Pancreas (tissue), 10 donors: Measurements from ENCODE around the gene PRDM16. TPM values are rescaled to one million over a fixed set of nuclear protein-coding genes. Genes with fewer than 3 reads are reported as not detected.
A peak's percentile ranks its signal among the peaks of the same experiment; 100 is the strongest.

Source experiments
- ATAC-seq, 4 donors: fragments of 200-7000 bp; cut with Tn5 transposase; one replicate each; pipeline versions ENCODE4 v1.8.0 to v1.9.1; 2020; ENCODE audit warnings: mild to moderate bottlenecking in 4 of 4, moderate library complexity in 4 of 4
- DNase-seq, 6 donors: peaks; one replicate each; pipeline ENCODE4 v3.0.0-alpha.2; 2020
- FAIRE-seq: peaks from 2 replicates; lab custom pipeline; 2012; peaks lifted over from hg19 to GRCh38; lab: Jason Lieb, UNC
- H3K27ac ChIP-seq, 4 donors: fragments of 200-600 bp; sonication (generic); 1 replicate in 3 of 4; 2 replicates in 1 of 4; pipeline versions ENCODE4 v1.5.0 to v1.8.0; 2020
- H3K27me3 ChIP-seq, 4 donors: fragments of 200-600 bp; one replicate each; pipeline ENCODE4 v1.8.0; 2021
- H3K36me3 ChIP-seq, 3 donors: fragments of 200-600 bp; sonication (generic) in 1 of 3; one replicate each; pipeline versions ENCODE4 v1.5.0 to v1.8.0; 2020 to 2021
- H3K4me1 ChIP-seq, 3 donors: fragments of 200-600 bp; one replicate each; pipeline ENCODE4 v1.8.0; 2021
- H3K4me3 ChIP-seq, 4 donors: fragments of 200-600 bp; sonication (generic) in 2 of 4; one replicate each; pipeline versions ENCODE4 v1.5.0 to v1.8.0; 2020 to 2021
- H3K9me3 ChIP-seq, 4 donors: fragments of 200-600 bp; one replicate each; pipeline ENCODE4 v1.8.0; 2021
- CTCF ChIP-seq, 4 donors: fragments of 200-600 bp; sonication (generic) in 3 of 4; IDR thresholded peaks; one replicate each; pipeline versions ENCODE4 v1.5.0 to v1.8.0; 2021; ENCODE audit warnings: antibody characterized with exemption in 4 of 4
- WGBS, 2 donors: extraction: QIAGEN DNeasy Blood & Tissue Kit; methylation state at CpG; one replicate each; pipeline ENCODE4 v1.1.7; 2013; 5-methylcytosine and 5-hydroxymethylcytosine counted together
- intact Hi-C, 3 donors: fragments of 100-400 bp; cut with DNase I; formaldehyde crosslinking; loops; one replicate each; pipeline versions ENCODE4 v1.11.1 to v1.14.2; 2022
- polyA plus RNA-seq, 2 donors: library from polyadenylated mRNA; stranded (reverse); fragments of 200-250 nt; gene quantifications; one replicate each; pipeline ENCODE4 v1.2.3, GENCODE V29; 2013
- total RNA-seq, 6 donors: library from RNA; stranded (reverse); fragmentation: NEBNext Ultra II Directional in 4 of 6; extraction: Animal tissue kit (Norgen Biotek cat#: 25700) in 4 of 6; gene quantifications; one replicate each; pipeline versions ENCODE4 v1.2.1 to v1.2.4, GENCODE V29; 2021 to 2023
- donor health status: healthy with polysubstance abuse.
- donor health status: DM: no; HTN: no; CAD: no; lungs with moderate emphysema.
- donor health status: DM: no; HTN: no; CAD: no.
- donor health status: control.
- donor health status: control.
- donor health status: Bipolar disorder and iron deficiency.
- donor health status: DM: yes; HTN: yes; CAD: no.
- donor health status: DM: no; HTN: no; CAD: no.
- donor health status: DM: no; HTN: no; CAD: no.
- donor health status: DM: yes; HTN: yes; CAD: no.

Gene PRDM16
- total and polyA plus RNA-seq, 8 donors, result 6.6 to 19.2 (median 14.9) TPM

GRCh38 chr1:3064901-3065300, 4.1 kb upstream of the PRDM16 start:
- intact Hi-C loops, result loop anchor here in 2 of 3 donors (5.0 to 10.0 kb wide), 4 partner anchors 120 to 350 kb away; no protein-coding TSS in a partner anchor
- DNase-seq (peak in 2 of 6 donors; percentile 36 to 49), ATAC-seq (no peak), FAIRE-seq (no peak)
- H3K36me3 ChIP-seq, result no peaks in the 10 kb centered on the region
- H3K4me1 ChIP-seq, result peaks cover 0 to 3% (median 0%) of the 10 kb centered on the region in 3 donors
- no peak overlapping the region for H3K27ac ChIP-seq
- no peak overlapping the region for H3K4me3 ChIP-seq
- no peaks in the 10 kb centered on the region for H3K9me3 ChIP-seq
- TF ChIP-seq CTCF (IDR thresholded peaks at IDR 0.05), result no peak
- WGBS, 2 donors, result 73 to 79% methylated on average over 9 of the region's 9 CpGs
- H3K27me3 ChIP-seq, result no peaks in the 10 kb centered on the region

- peaks cover 0 to 3% (median 0%) of the 10 kb centered on the region in 3 donors for H3K4me1 ChIP-seq
- ATAC-seq (no peak), FAIRE-seq (no peak), DNase-seq (peak in 2 of 6 donors; percentile 54 to 68)
- WGBS, 2 donors, result 76 to 85% methylated on average over 8 of the region's 8 CpGs
- H3K36me3 ChIP-seq, result no peaks in the 10 kb centered on the region
- TF ChIP-seq CTCF (IDR thresholded peaks at IDR 0.05), result no peak
- no peaks in the 10 kb centered on the region for H3K9me3 ChIP-seq
- H3K27ac ChIP-seq, result no peak overlapping the region
- no peaks in the 10 kb centered on the region for H3K27me3 ChIP-seq
- H3K4me3 ChIP-seq, result no peak overlapping the region
- intact Hi-C loops, result loop anchor here in 2 of 3 donors (5.0 to 10.0 kb wide), 4 partner anchors 119 to 349 kb away; no protein-coding TSS in a partner anchor
Observed at GRCh38 chr1:3065396-3065795, 3.6 kb upstream of the PRDM16 start.

- Histone ChIP-seq H3K27me3 (no peaks in the 10 kb centered on the region), H3K4me3 (peak overlapping the region in 1 of 4 donors; percentile 92), H3K4me1 (peaks cover 0 to 3% (median 0%) of the 10 kb centered on the region in 3 donors), H3K36me3 (no peaks in the 10 kb centered on the region), H3K27ac (no peak overlapping the region), H3K9me3 (no peaks in the 10 kb centered on the region)
- TF ChIP-seq CTCF (IDR thresholded peaks at IDR 0.05), result no peak
- intact Hi-C loops, result loop anchor here in 2 of 3 donors (5.0 to 10.0 kb wide), 4 partner anchors 119 to 349 kb away; no protein-coding TSS in a partner anchor
- no peak for DNase-seq
- WGBS, 2 donors, result 69 to 83% methylated on average over 7 of the region's 7 CpGs
- no peak for ATAC-seq
- no peak for FAIRE-seq
Observed at GRCh38 chr1:3065797-3066196, 3.2 kb upstream of the PRDM16 start.

GRCh38 chr1:3066250-3066711, 2.7 kb upstream of the PRDM16 start:
- no peak for FAIRE-seq
- H3K27ac ChIP-seq, result peak overlapping the region in 1 of 4 donors; percentile 28
- peak; percentile 79 to 95 (median 88) for DNase-seq
- peak; percentile 61 to 77 (median 76) for ATAC-seq
- H3K4me3 ChIP-seq, result peak overlapping the region in 2 of 4 donors; percentile 85 to 92
- H3K27me3 ChIP-seq, result no peaks in the 10 kb centered on the region
- intact Hi-C loops, result loop anchor here in 2 of 3 donors (5.0 to 10.0 kb wide), 4 partner anchors 119 to 349 kb away; no protein-coding TSS in a partner anchor
- TF ChIP-seq CTCF (IDR thresholded peaks at IDR 0.05), result peak; percentile 30 to 62 (median 54)
- 2 to 10% methylated on average over 11 of the region's 11 CpGs for WGBS, 2 donors
- H3K36me3 ChIP-seq, result no peaks in the 10 kb centered on the region
- H3K4me1 ChIP-seq, result peaks cover 0 to 3% (median 0%) of the 10 kb centered on the region in 3 donors
- H3K9me3 ChIP-seq, result no peaks in the 10 kb centered on the region

- WGBS, 2 donors, result 37 to 52% methylated on average over 10 of the region's 10 CpGs
- no peaks in the 10 kb centered on the region for H3K27me3 ChIP-seq
- ATAC-seq, result peak in 1 of 4 donors; percentile 4
- no peaks in the 10 kb centered on the region for H3K9me3 ChIP-seq
- peak in 5 of 6 donors; percentile 35 to 85 (median 45) for DNase-seq
- no peaks in the 10 kb centered on the region for H3K36me3 ChIP-seq
- H3K4me1 ChIP-seq, result peaks cover 0 to 3% (median 0%) of the 10 kb centered on the region in 3 donors
- H3K27ac ChIP-seq, result peak overlapping the region in 1 of 4 donors; percentile 83
- H3K4me3 ChIP-seq, result peak overlapping the region in 2 of 4 donors; percentile 85 to 92
- FAIRE-seq, result no peak
- no peak for TF ChIP-seq CTCF (IDR thresholded peaks at IDR 0.05)
- intact Hi-C loops, result loop anchor here in 2 of 3 donors (5.0 to 10.0 kb wide), 4 partner anchors 118 to 348 kb away; no protein-coding TSS in a partner anchor
Observed at GRCh38 chr1:3066826-3067225, 2.2 kb upstream of the PRDM16 start.
